Measurements from ENCODE around the gene S100P. TPM values are rescaled to one million over a fixed set of nuclear protein-coding genes. Genes with fewer than 3 reads are reported as not detected.
A peak's percentile ranks its signal among the peaks of the same experiment; 100 is the strongest.
"Not testable (repeated sequence)": the region's sequence is repeated elsewhere in the genome, so short reads cannot be mapped to it uniquely, and the experiment has no call there.

S100P gene
- polyA plus RNA-seq (2013) = 0.11 TPM

GRCh38 chr4:6693231-6694176 lies at the start of gene S100P:
Gene S100P (plus strand): TSS chr4:6693878. CDS start chr4:6693933, 55 bp downstream.
- DNase-seq = no peak
- Histone ChIP-seq H3K27ac (ENCODE audit: insufficient read depth in 1 of 2, low read depth in 1 of 2, low read length in 2 of 2, poor library complexity in 1 of 2, severe bottlenecking in 2 of 2) (peak within 1 kb of the TSS in 1 of 2 experiments; percentile 34), H3K4me1 (ENCODE audit: control extremely low read depth in 1 of 4, control insufficient read depth in 4 of 4, insufficient read depth in 4 of 4, low read length in 3 of 4) (peaks cover 3 to 73% (median 28%) of the 10 kb centered on the region in 4 experiments), H3K4me3 (ENCODE audit: control insufficient read depth in 1 of 7, extremely low read depth in 1 of 7, insufficient read depth in 4 of 7, low read depth in 2 of 7, low read length in 6 of 7) (no peak within 1 kb of the TSS), H3K9me3 (ENCODE audit: control extremely low read depth in 1 of 5, control insufficient read depth in 4 of 5, insufficient read depth in 2 of 5, low read depth in 1 of 5, low read length in 4 of 5) (no peaks in the 10 kb centered on the region), H3K36me3 (ENCODE audit: control insufficient read depth in 4 of 4, insufficient read depth in 4 of 4, low read length in 3 of 4) (no peaks in the 10 kb centered on the region), H3K27me3 (replicated peaks in 2 of 5; ENCODE audit: control insufficient read depth in 4 of 5, insufficient read depth in 5 of 5, low read length in 4 of 5) (no peaks in the 10 kb centered on the region)
- POLR2A ChIA-PET = no interaction called here
- 96% methylated on average over 21 of the region's 29 CpGs for WGBS (ENCODE audit: insufficient coverage)
- CTCF ChIA-PET = interaction anchor here (0.8 to 1.2 kb wide), 3 partner anchors 13 to 18 kb away, joined by 3 to 4 read pairs (median 3); no protein-coding TSS in a partner anchor

- Histone ChIP-seq H3K36me3 (ENCODE audit: control insufficient read depth in 4 of 4, insufficient read depth in 4 of 4, low read length in 3 of 4) (peaks cover 7 to 21% (median 15%) of the 10 kb centered on the region in 4 experiments), H3K27me3 (replicated peaks in 2 of 5; ENCODE audit: control insufficient read depth in 4 of 5, insufficient read depth in 5 of 5, low read length in 4 of 5) (no peaks in the 10 kb centered on the region), H3K9me3 (ENCODE audit: control extremely low read depth in 1 of 5, control insufficient read depth in 4 of 5, insufficient read depth in 2 of 5, low read depth in 1 of 5, low read length in 4 of 5) (peaks cover 0 to under 1% (median 0%) of the 10 kb centered on the region in 5 experiments), H3K4me3 (ENCODE audit: control insufficient read depth in 1 of 7, extremely low read depth in 1 of 7, insufficient read depth in 4 of 7, low read depth in 2 of 7, low read length in 6 of 7) (no peak overlapping the region), H3K27ac (ENCODE audit: insufficient read depth in 1 of 2, low read depth in 1 of 2, low read length in 2 of 2, poor library complexity in 1 of 2, severe bottlenecking in 2 of 2) (no peak overlapping the region), H3K4me1 (ENCODE audit: control extremely low read depth in 1 of 4, control insufficient read depth in 4 of 4, insufficient read depth in 4 of 4, low read length in 3 of 4) (peaks cover 12 to 28% (median 17%) of the 10 kb centered on the region in 4 experiments)
- WGBS (ENCODE audit: insufficient coverage) = 95% methylated on average over 4 of the region's 5 CpGs
- POLR2A ChIA-PET = no interaction called here
- no peak for DNase-seq
- CTCF ChIA-PET = interaction anchor here (0.6 to 1.7 kb wide), 4 partner anchors 13 to 19 kb away, joined by 3 to 6 read pairs (median 4); no protein-coding TSS in a partner anchor
These were observed 48.7 kb upstream of the S100P start for GRCh38 chr4:6644792-6645530.

- Histone ChIP-seq H3K27me3 (replicated peaks in 2 of 5; ENCODE audit: control insufficient read depth in 4 of 5, insufficient read depth in 5 of 5, low read length in 4 of 5) (no peaks in the 10 kb centered on the region), H3K27ac (ENCODE audit: insufficient read depth in 1 of 2, low read depth in 1 of 2, low read length in 2 of 2, poor library complexity in 1 of 2, severe bottlenecking in 2 of 2) (no peak overlapping the region), H3K36me3 (ENCODE audit: control insufficient read depth in 4 of 4, insufficient read depth in 4 of 4, low read length in 3 of 4) (peaks cover 7 to 15% (median 13%) of the 10 kb centered on the region in 4 experiments), H3K9me3 (ENCODE audit: control extremely low read depth in 1 of 5, control insufficient read depth in 4 of 5, insufficient read depth in 2 of 5, low read depth in 1 of 5, low read length in 4 of 5) (peaks cover 0 to 6% (median 0%) of the 10 kb centered on the region in 5 experiments), H3K4me3 (ENCODE audit: control insufficient read depth in 1 of 7, extremely low read depth in 1 of 7, insufficient read depth in 4 of 7, low read depth in 2 of 7, low read length in 6 of 7) (no peak overlapping the region), H3K4me1 (ENCODE audit: control extremely low read depth in 1 of 4, control insufficient read depth in 4 of 4, insufficient read depth in 4 of 4, low read length in 3 of 4) (peaks cover 3 to 10% (median 6%) of the 10 kb centered on the region in 4 experiments)
- 100% methylated on average over 4 of the region's 5 CpGs for WGBS (ENCODE audit: insufficient coverage)
- DNase-seq = no peak
- ChIA-PET POLR2A (interaction anchor here (0.7 kb wide), 1 partner anchor 15 kb away, joined by 4 read pairs; no protein-coding TSS in a partner anchor), CTCF (interaction anchor here (1.8 kb wide), 1 partner anchor 12 kb away, joined by 5 read pairs; no protein-coding TSS in a partner anchor)
These were observed 46.5 kb upstream of the S100P start for GRCh38 chr4:6647169-6647568.

GRCh38 chr4:6647582-6648230 lies 46.0 kb upstream of the S100P start:
- DNase-seq = no peak
- 83% methylated on average over 5 of the region's 6 CpGs for WGBS (ENCODE audit: insufficient coverage)
- Histone ChIP-seq H3K27ac (ENCODE audit: insufficient read depth in 1 of 2, low read depth in 1 of 2, low read length in 2 of 2, poor library complexity in 1 of 2, severe bottlenecking in 2 of 2) (no peak overlapping the region), H3K4me1 (ENCODE audit: control extremely low read depth in 1 of 4, control insufficient read depth in 4 of 4, insufficient read depth in 4 of 4, low read length in 3 of 4) (peaks cover 0 to 5% (median 2%) of the 10 kb centered on the region in 4 experiments), H3K9me3 (ENCODE audit: control extremely low read depth in 1 of 5, control insufficient read depth in 4 of 5, insufficient read depth in 2 of 5, low read depth in 1 of 5, low read length in 4 of 5) (peaks cover 0 to 6% (median 0%) of the 10 kb centered on the region in 5 experiments), H3K36me3 (ENCODE audit: control insufficient read depth in 4 of 4, insufficient read depth in 4 of 4, low read length in 3 of 4) (peaks cover 6 to 11% (median 8%) of the 10 kb centered on the region in 4 experiments), H3K27me3 (replicated peaks in 2 of 5; ENCODE audit: control insufficient read depth in 4 of 5, insufficient read depth in 5 of 5, low read length in 4 of 5) (no peaks in the 10 kb centered on the region), H3K4me3 (ENCODE audit: control insufficient read depth in 1 of 7, extremely low read depth in 1 of 7, insufficient read depth in 4 of 7, low read depth in 2 of 7, low read length in 6 of 7) (no peak overlapping the region)
- CTCF ChIA-PET = interaction anchor here (1.8 kb wide), 1 partner anchor 12 kb away, joined by 5 read pairs; no protein-coding TSS in a partner anchor
- POLR2A ChIA-PET = no interaction called here

- POLR2A ChIA-PET = no interaction called here
- H3K36me3 ChIP-seq (ENCODE audit: control insufficient read depth in 4 of 4, insufficient read depth in 4 of 4, low read length in 3 of 4) = no peaks in the 10 kb centered on the region
- peaks cover 0 to 6% (median 0%) of the 10 kb centered on the region in 5 experiments for H3K9me3 ChIP-seq (ENCODE audit: control extremely low read depth in 1 of 5, control insufficient read depth in 4 of 5, insufficient read depth in 2 of 5, low read depth in 1 of 5, low read length in 4 of 5)
- 97% methylated on average over 6 of the region's 8 CpGs for WGBS (ENCODE audit: insufficient coverage)
- no peak overlapping the region for H3K4me3 ChIP-seq (ENCODE audit: control insufficient read depth in 1 of 7, extremely low read depth in 1 of 7, insufficient read depth in 4 of 7, low read depth in 2 of 7, low read length in 6 of 7)
- H3K27me3 ChIP-seq (replicated peaks in 2 of 5; ENCODE audit: control insufficient read depth in 4 of 5, insufficient read depth in 5 of 5, low read length in 4 of 5) = no peaks in the 10 kb centered on the region
- no peaks in the 10 kb centered on the region for H3K4me1 ChIP-seq (ENCODE audit: control extremely low read depth in 1 of 4, control insufficient read depth in 4 of 4, insufficient read depth in 4 of 4, low read length in 3 of 4)
- no peak for DNase-seq
- CTCF ChIA-PET = no interaction called here
- no peak overlapping the region for H3K27ac ChIP-seq (ENCODE audit: insufficient read depth in 1 of 2, low read depth in 1 of 2, low read length in 2 of 2, poor library complexity in 1 of 2, severe bottlenecking in 2 of 2)
These were observed 44.5 kb upstream of the S100P start for GRCh38 chr4:6649216-6649615.

GRCh38 chr4:6654211-6654610 lies 39.5 kb upstream of the S100P start:
- POLR2A ChIA-PET; H3K4me3 ChIP-seq (ENCODE audit: control insufficient read depth in 1 of 7, extremely low read depth in 1 of 7, insufficient read depth in 4 of 7, low read depth in 2 of 7, low read length in 6 of 7); DNase-seq; H3K9me3 ChIP-seq (ENCODE audit: control extremely low read depth in 1 of 5, control insufficient read depth in 4 of 5, insufficient read depth in 2 of 5, low read depth in 1 of 5, low read length in 4 of 5); H3K36me3 ChIP-seq (ENCODE audit: control insufficient read depth in 4 of 4, insufficient read depth in 4 of 4, low read length in 3 of 4); H3K27ac ChIP-seq (ENCODE audit: insufficient read depth in 1 of 2, low read depth in 1 of 2, low read length in 2 of 2, poor library complexity in 1 of 2, severe bottlenecking in 2 of 2): not testable (repeated sequence)
- CTCF ChIA-PET = interaction anchor here (0.7 to 1.0 kb wide), 2 partner anchors 10 to 11 kb away, joined by 3 to 4 read pairs; no protein-coding TSS in a partner anchor
- peaks cover 3 to 10% (median 7%) of the 10 kb centered on the region in 4 experiments for H3K4me1 ChIP-seq (ENCODE audit: control extremely low read depth in 1 of 4, control insufficient read depth in 4 of 4, insufficient read depth in 4 of 4, low read length in 3 of 4)
- peaks cover 0 to 20% (median 5%) of the 10 kb centered on the region in 5 experiments for H3K27me3 ChIP-seq (replicated peaks in 2 of 5; ENCODE audit: control insufficient read depth in 4 of 5, insufficient read depth in 5 of 5, low read length in 4 of 5)
- no CpG with 5 or more reads among the region's 3 CpGs for WGBS (ENCODE audit: insufficient coverage)
